Tibial nerve (tissue), 4 donors: ENCODE measurements around the gene GXYLT2.

Experiments
- CTCF ChIP-seq, 5 experiments: fragments of 200-600 bp in 3 of 5; fragments of 450-650 bp in 2 of 5; sonication (generic) in 3 of 5; IDR thresholded peaks; one replicate each; pipeline ENCODE4 v1.5.1; 2016 to 2019; ENCODE audit warnings: antibody characterized with exemption in 5 of 5, mild to moderate bottlenecking in 3 of 5, moderate library complexity in 2 of 5
- EP300 ChIP-seq, 2 donors: sonication (generic); formaldehyde crosslinking; IDR thresholded peaks; one replicate each; pipeline ENCODE4 v1.6.1; 2017; ENCODE audit warnings: antibody characterized with exemption in 2 of 2, mild to moderate bottlenecking in 1 of 2

- TF ChIP-seq EP300 (IDR thresholded peaks at IDR 0.05) (no peak), CTCF (IDR thresholded peaks at IDR 0.05) (no peak)
These were observed 9.3 kb downstream of the GXYLT2 start for GRCh38 chr3:72896996-72897757.
